Stimulated activated CD8-positive, alpha-beta memory T cell treated with anti-CD3 and anti-CD28 coated beads, Interleukin-12 subunit alpha, Interleukin-12 subunit beta, amount 100 ng/mL, for 24 hours (primary cell): ENCODE results near the gene OR5T1.

Experiments used
- DNase-seq: peaks from one replicate; pipeline ENCODE4 v3.0.0-alpha.2; 2020; ENCODE audit errors: extremely low read depth

Gene OR5T1

GRCh38 chr11:56273854-56274253 lies at the start of gene OR5T1:
Gene OR5T1 (plus strand): TSS chr11:56274154. CDS start chr11:56275639, 1,485 bp downstream.
- no peak for DNase-seq

GRCh38 chr11:56234155-56234554 lies 39.8 kb upstream of the OR5T1 start, which contains the start of gene OR5T2:
Gene OR5T2 (minus strand): TSS chr11:56234255. CDS start chr11:56233062, 1,193 bp downstream.
- no peak for DNase-seq

GRCh38 chr11:56251954-56252353 lies 22.0 kb upstream of the OR5T1 start, which contains the start of gene OR5T3:
Gene OR5T3 (plus strand): TSS chr11:56252254. CDS start chr11:56252254, 0 bp downstream.
- no peak for DNase-seq

GRCh38 chr11:56271092-56271491 lies 2.9 kb upstream of the OR5T1 start:
- DNase-seq, result no peak

GRCh38 chr11:56292154-56292553 lies 18.2 kb downstream of the OR5T1 start, which contains the start of gene OR8H1:
Gene OR8H1 (minus strand): TSS chr11:56292254. CDS start chr11:56291062, 1,192 bp downstream.
- no peak for DNase-seq

GRCh38 chr11:56296898-56297297 lies 22.9 kb downstream of the OR5T1 start:
- no peak for DNase-seq

- DNase-seq, result no peak
These were observed 33.9 kb downstream of the OR5T1 start for GRCh38 chr11:56307836-56308235.

GRCh38 chr11:56314844-56315243 lies 40.9 kb downstream of the OR5T1 start, which contains the start of gene OR8K3:
Gene OR8K3 (plus strand): TSS chr11:56315144. CDS start chr11:56318307, 3,163 bp downstream.
- DNase-seq, result no peak
